Neuronal stem cell (in vitro differentiated cells): ENCODE results near the gene IRF7.

Source experiments
- DNase-seq: peaks from one replicate; pipeline ENCODE4 v3.0.0-alpha.2; 2013; ENCODE audit warnings: low spot score
- H2AFZ ChIP-seq: one replicate; pipeline ENCODE4 v1.6.1; 2013; ENCODE audit warnings: mild to moderate bottlenecking, low read length, inconsistent platforms
- H2AK5ac ChIP-seq: 2 replicates; pipeline ENCODE4 v1.6.1; 2013; ENCODE audit warnings: low read depth, mild to moderate bottlenecking, inconsistent platforms, low read length, moderate library complexity, mixed read lengths
- H2BK120ac ChIP-seq: 2 replicates; pipeline ENCODE4 v1.6.1; 2013; ENCODE audit warnings: low read depth, mild to moderate bottlenecking, inconsistent platforms, low read length, moderate library complexity, mixed read lengths
- H2BK12ac ChIP-seq: one replicate; pipeline ENCODE4 v1.6.1; 2013; ENCODE audit warnings: low read length, inconsistent platforms
- H2BK15ac ChIP-seq: 2 replicates; pipeline ENCODE4 v1.6.1; 2013; ENCODE audit warnings: mild to moderate bottlenecking, low read length, inconsistent platforms, mixed read lengths
- H2BK5ac ChIP-seq: one replicate; pipeline ENCODE4 v1.6.1; 2013; ENCODE audit warnings: inconsistent platforms, mild to moderate bottlenecking, low read length, moderate library complexity
- H3K14ac ChIP-seq: one replicate; pipeline ENCODE4 v1.6.1; 2013; ENCODE audit warnings: low read length, inconsistent platforms
- H3K18ac ChIP-seq: 2 replicates; pipeline ENCODE4 v1.6.1; 2013; ENCODE audit warnings: low read length, inconsistent platforms
- H3K23ac ChIP-seq: 2 replicates; pipeline ENCODE4 v1.6.1; 2013; ENCODE audit warnings: low read depth, mild to moderate bottlenecking, mixed read lengths, low read length, inconsistent platforms; ENCODE audit not compliant: poor library complexity
- H3K27ac ChIP-seq: replicated peaks from 3 replicates; pipeline ENCODE4 v1.5.1; 2013; ENCODE audit warnings: low read length, inconsistent platforms
- H3K27me3 ChIP-seq, 3 experiments: 2 replicates each; pipeline ENCODE4 v1.6.1; 2013; ENCODE audit warnings: low read length in 3 of 3, mild to moderate bottlenecking in 2 of 3, inconsistent platforms in 1 of 3, low read depth in 1 of 3, mixed read lengths in 1 of 3, moderate library complexity in 1 of 3; ENCODE audit not compliant: control insufficient read depth in 3 of 3, insufficient read depth in 3 of 3
- H3K36me3 ChIP-seq, 2 donors: replicated peaks in 1 of 2; 2 replicates each; pipeline ENCODE4 v1.6.1; 2013; ENCODE audit warnings: low read length in 2 of 2; ENCODE audit not compliant: control insufficient read depth in 2 of 2, insufficient read depth in 2 of 2
- H3K4ac ChIP-seq: 2 replicates; pipeline ENCODE4 v1.6.1; 2013; ENCODE audit warnings: inconsistent platforms, mild to moderate bottlenecking, low read length, moderate library complexity
- H3K4me1 ChIP-seq, 2 donors: 1 replicate in 1 of 2; 2 replicates in 1 of 2; pipeline ENCODE4 v1.6.1; 2013; ENCODE audit warnings: low read length in 2 of 2, low read depth in 1 of 2; ENCODE audit not compliant: control insufficient read depth in 2 of 2, insufficient read depth in 1 of 2
- H3K4me2 ChIP-seq: one replicate; pipeline ENCODE4 v1.6.1; 2013; ENCODE audit warnings: mild to moderate bottlenecking, low read length, inconsistent platforms; ENCODE audit not compliant: insufficient read depth, poor library complexity, severe bottlenecking
- H3K4me3 ChIP-seq, 2 donors: 2 replicates each; pipeline ENCODE4 v1.5.1; 2013; ENCODE audit warnings: low read length in 2 of 2, mild to moderate bottlenecking in 2 of 2, inconsistent platforms in 1 of 2, moderate library complexity in 1 of 2
- H3K79me1 ChIP-seq: one replicate; pipeline ENCODE4 v1.6.1; 2013; ENCODE audit warnings: low read depth, mild to moderate bottlenecking, inconsistent platforms, low read length, moderate library complexity
- H3K9ac ChIP-seq: one replicate; pipeline ENCODE4 v1.6.1; 2013; ENCODE audit warnings: mild to moderate bottlenecking, low read depth, low read length, inconsistent platforms; ENCODE audit not compliant: poor library complexity
- H3K9me3 ChIP-seq, 2 donors: replicated peaks in 1 of 2; 2 replicates each; pipeline versions ENCODE3 to v1.6.1; 2013; ENCODE audit warnings: low read length in 2 of 2, mild to moderate bottlenecking in 2 of 2, inconsistent platforms in 1 of 2, low read depth in 1 of 2, mixed read lengths in 1 of 2, moderate library complexity in 1 of 2; ENCODE audit not compliant: control insufficient read depth in 2 of 2, insufficient read depth in 1 of 2
- H4K8ac ChIP-seq: one replicate; pipeline ENCODE4 v1.6.1; 2013; ENCODE audit warnings: low read depth, mild to moderate bottlenecking, inconsistent platforms, low read length, moderate library complexity
- H4K91ac ChIP-seq: one replicate; pipeline ENCODE4 v1.6.1; 2013; ENCODE audit warnings: low read length, low read depth, mild to moderate bottlenecking, inconsistent platforms; ENCODE audit not compliant: poor library complexity
- WGBS, 2 donors: extraction: QIAGEN DNeasy Blood & Tissue Kit; methylation state at CpG; one replicate each; pipeline ENCODE4 v1.1.7; 2013; ENCODE audit warnings: missing lambda C conversion rate in 2 of 2, mixed read lengths in 1 of 2; ENCODE audit not compliant: insufficient read length in 2 of 2, insufficient replicate concordance in 1 of 2; ENCODE audit errors: extremely low coverage in 2 of 2; 5-methylcytosine and 5-hydroxymethylcytosine counted together

The IRF7 gene

DNA sequence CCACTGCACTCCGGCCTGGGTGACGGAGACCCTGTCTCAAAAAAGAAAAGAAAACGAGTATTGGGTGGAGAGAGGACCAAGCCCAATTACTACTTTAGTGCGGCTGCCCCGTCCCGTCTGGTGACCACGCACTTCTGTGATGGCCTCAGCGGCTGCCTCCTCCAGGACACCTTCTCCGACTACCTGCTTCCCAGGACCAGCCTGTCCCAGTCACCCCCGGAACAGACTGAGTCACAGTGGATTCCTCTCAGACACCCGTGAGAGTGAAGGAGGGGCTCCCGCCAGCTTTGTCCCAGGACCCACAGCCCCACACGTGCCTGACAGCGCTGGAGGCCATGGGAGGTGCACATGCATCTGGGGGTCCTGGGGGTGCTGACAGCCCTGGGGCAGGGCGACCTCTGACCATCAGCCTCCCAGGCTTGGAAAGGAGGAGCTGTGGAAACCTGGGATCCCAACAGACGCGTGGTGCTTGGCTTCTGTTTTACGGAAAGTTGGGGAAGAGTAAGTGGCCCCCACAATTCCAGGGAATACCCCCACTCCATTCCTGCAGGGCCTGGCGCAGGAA is 26.1 kb upstream of the IRF7 start:
- Histone ChIP-seq H3K79me1 (peaks cover 12% of the 10 kb centered on the region), H3K4me2 (no peak overlapping the region), H2BK5ac (no peak overlapping the region), H3K4ac (no peak overlapping the region), H2BK120ac (peak overlapping the region; percentile 100), H3K27me3 (peaks cover 0 to 14% (median 5%) of the 10 kb centered on the region in 3 experiments), H2BK15ac (no peak overlapping the region), H3K9ac (no peak overlapping the region), H3K36me3 (peaks cover 5 to 47% of the 10 kb centered on the region in 2 donors), H3K4me3 (no peak overlapping the region), H3K18ac (peak overlapping the region; percentile 4), H2AK5ac (peak overlapping the region; percentile 20), H2AFZ (no peak overlapping the region), H3K14ac (no peak overlapping the region), H4K8ac (no peak overlapping the region), H3K4me1 (peaks cover 15% of the 10 kb centered on the region in 2 donors), H4K91ac (no peak overlapping the region), H3K23ac (peak overlapping the region; percentile 57), H3K9me3 (peaks cover 0 to 6% of the 10 kb centered on the region in 2 donors), H2BK12ac (no peak overlapping the region), H3K27ac (no peak overlapping the region)
- no peak for DNase-seq
- WGBS, 2 donors: no CpG with 5 or more reads among the region's 19 CpGs

DNA sequence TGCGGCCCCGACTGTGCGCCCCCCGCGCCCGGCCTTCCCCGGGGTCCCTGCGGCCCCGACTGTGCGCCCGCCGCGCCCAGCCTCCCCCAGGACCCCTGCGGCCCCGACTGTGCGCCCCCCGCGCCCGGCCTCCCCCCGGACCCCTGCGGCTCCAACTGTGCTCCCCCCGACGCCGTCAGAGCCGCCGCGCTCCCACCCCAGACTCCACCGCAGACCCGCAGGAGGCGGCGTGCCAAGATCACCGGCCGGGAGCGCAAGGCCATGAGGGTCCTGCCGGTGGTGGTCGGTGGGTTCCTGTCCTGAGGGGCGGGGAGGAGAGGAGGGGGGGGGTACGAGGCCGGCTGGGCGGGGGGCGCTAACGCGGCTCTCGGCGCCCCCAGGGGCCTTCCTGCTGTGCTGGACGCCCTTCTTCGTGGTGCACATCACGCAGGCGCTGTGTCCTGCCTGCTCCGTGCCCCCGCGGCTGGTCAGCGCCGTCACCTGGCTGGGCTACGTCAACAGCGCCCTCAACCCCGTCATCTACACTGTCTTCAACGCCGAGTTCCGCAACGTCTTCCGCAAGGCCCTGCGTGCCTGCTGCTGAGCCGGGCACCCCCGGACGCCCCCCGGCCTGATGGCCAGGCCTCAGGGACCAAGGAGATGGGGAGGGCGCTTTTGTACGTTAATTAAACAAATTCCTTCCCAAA is 24.4 kb upstream of the IRF7 start:
- H2BK12ac ChIP-seq: peak overlapping the region; percentile 88
- no peak for DNase-seq
- peaks cover 13% of the 10 kb centered on the region for H3K79me1 ChIP-seq

DNA sequence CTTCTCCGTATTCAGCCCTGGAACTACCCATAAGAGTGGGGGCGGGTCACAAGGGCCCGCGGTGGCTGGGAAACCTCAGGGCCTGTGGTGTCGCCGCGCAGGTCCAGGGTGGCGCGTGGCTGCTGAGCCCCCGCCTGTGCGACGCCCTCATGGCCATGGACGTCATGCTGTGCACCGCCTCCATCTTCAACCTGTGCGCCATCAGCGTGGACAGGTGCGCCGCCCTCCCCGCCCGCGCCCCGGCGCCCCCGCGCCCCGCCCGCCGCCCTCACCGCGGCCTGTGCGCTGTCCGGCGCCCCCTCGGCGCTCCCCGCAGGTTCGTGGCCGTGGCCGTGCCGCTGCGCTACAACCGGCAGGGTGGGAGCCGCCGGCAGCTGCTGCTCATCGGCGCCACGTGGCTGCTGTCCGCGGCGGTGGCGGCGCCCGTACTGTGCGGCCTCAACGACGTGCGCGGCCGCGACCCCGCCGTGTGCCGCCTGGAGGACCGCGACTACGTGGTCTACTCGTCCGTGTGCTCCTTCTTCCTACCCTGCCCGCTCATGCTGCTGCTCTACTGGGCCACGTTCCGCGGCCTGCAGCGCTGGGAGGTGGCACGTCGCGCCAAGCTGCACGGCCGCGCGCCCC is 23.7 kb upstream of the IRF7 start:
- Histone ChIP-seq H3K4me3 (peak overlapping the region in 1 of 2 donors; percentile 69), H3K27ac (peak overlapping the region; percentile 99)

More for the DNA sequence above, 24.4 kb upstream of the IRF7 start:
- peaks cover 5 to 36% of the 10 kb centered on the region in 2 donors for H3K36me3 ChIP-seq
- peak overlapping the region; percentile 99 for H2AK5ac ChIP-seq
- no CpG with 5 or more reads among the region's 69 CpGs for WGBS, 2 donors
- H4K91ac ChIP-seq: no peak overlapping the region
- H2AFZ ChIP-seq: no peak overlapping the region
- peak overlapping the region; percentile 94 for H3K14ac ChIP-seq
- no peak overlapping the region for H4K8ac ChIP-seq
- peak overlapping the region; percentile 18 for H3K4me2 ChIP-seq
- peak overlapping the region; percentile 99 for H2BK5ac ChIP-seq
- peak overlapping the region; percentile 93 for H3K23ac ChIP-seq
- peaks cover 21 to 23% of the 10 kb centered on the region in 2 donors for H3K4me1 ChIP-seq
- H3K27me3 ChIP-seq: peaks cover 0 to 23% (median 7%) of the 10 kb centered on the region in 3 experiments
- no peak overlapping the region for H3K4ac ChIP-seq
- peak overlapping the region; percentile 87 for H2BK120ac ChIP-seq
- H2BK15ac ChIP-seq: peak overlapping the region; percentile 98
- peak overlapping the region; percentile 98 for H3K18ac ChIP-seq
- peak overlapping the region; percentile 53 for H3K9ac ChIP-seq
- H3K27ac ChIP-seq: no peak overlapping the region
- H3K4me3 ChIP-seq: no peak overlapping the region
- H3K9me3 ChIP-seq: peaks cover 0 to 6% of the 10 kb centered on the region in 2 donors

More for the DNA sequence above, 23.7 kb upstream of the IRF7 start:
- H3K4ac ChIP-seq: peak overlapping the region; percentile 100
- peak overlapping the region; percentile 87 for H2BK120ac ChIP-seq
- peak overlapping the region; percentile 99 for H2AK5ac ChIP-seq
- peaks cover 5 to 33% of the 10 kb centered on the region in 2 donors for H3K36me3 ChIP-seq
- peak overlapping the region; percentile 94 for H3K9ac ChIP-seq
- H3K27me3 ChIP-seq: peaks cover 0 to 23% (median 7%) of the 10 kb centered on the region in 3 experiments
- peak overlapping the region; percentile 98 for H2BK15ac ChIP-seq
- peak overlapping the region; percentile 99 for H2BK5ac ChIP-seq
- peak overlapping the region; percentile 65 for H4K8ac ChIP-seq
- H3K79me1 ChIP-seq: peaks cover 10% of the 10 kb centered on the region
- peaks cover 21 to 23% of the 10 kb centered on the region in 2 donors for H3K4me1 ChIP-seq
- no peak overlapping the region for H2AFZ ChIP-seq
- H3K9me3 ChIP-seq: peaks cover 0 to 4% of the 10 kb centered on the region in 2 donors
- peak overlapping the region; percentile 66 for H3K4me2 ChIP-seq
- no peak for DNase-seq
- H3K18ac ChIP-seq: peak overlapping the region; percentile 100
- H2BK12ac ChIP-seq: peak overlapping the region; percentile 100
- H3K23ac ChIP-seq: peak overlapping the region; percentile 95
- H3K14ac ChIP-seq: peak overlapping the region; percentile 99
- H4K91ac ChIP-seq: peak overlapping the region; percentile 92
- no CpG with 5 or more reads among the region's 80 CpGs for WGBS, 2 donors
